B cell (primary cell): ENCODE measurements around the gene IMMP2L.

Experiments used
- CTCF ChIP-seq: fragments of 200-600 bp; IDR thresholded peaks from one replicate; pipeline ENCODE4 v1.8.0; 2022; ENCODE audit warnings: antibody characterized with exemption, mild to moderate bottlenecking
- EZH2 ChIP-seq: IDR thresholded peaks from 2 replicates; pipeline ENCODE4 v1.6.1; 2012; ENCODE audit warnings: borderline replicate concordance, low read depth, mild to moderate bottlenecking, moderate library complexity, low read length; ENCODE audit not compliant: insufficient read depth, poor library complexity, severe bottlenecking

DNA sequence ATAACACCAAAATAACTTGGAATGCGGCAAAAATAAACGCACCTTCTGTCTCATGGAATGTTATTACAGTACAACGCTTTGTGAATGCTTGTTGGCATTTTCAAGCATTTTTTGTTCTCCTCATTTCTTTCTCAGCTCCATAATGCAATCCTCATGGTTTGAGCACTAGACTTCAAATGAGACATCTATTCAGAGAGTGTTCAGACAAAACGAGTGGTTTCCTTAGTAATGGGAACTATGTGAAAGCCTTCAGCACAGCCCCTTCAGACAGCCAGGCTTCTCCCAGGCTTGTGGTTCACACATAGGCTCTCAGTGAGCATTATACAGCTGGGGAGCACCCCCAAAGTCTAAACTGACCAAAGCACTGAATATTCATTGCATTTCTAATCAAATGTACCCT, 479.9 kb downstream of the IMMP2L start:
- TF ChIP-seq CTCF (no peak), EZH2 (no peak)
